Activated T-cell treated with anti-CD3 and anti-CD28 coated beads, Interleukin-2, amount 50 U/mL, for 24 hours (primary cell): Measurements from ENCODE around the gene PRRT1.

Experiments used
- DNase-seq: peaks from one replicate; pipeline ENCODE4 v3.0.0-alpha.2; 2020
- H3K27ac Mint-ChIP-seq: 2 replicates; pipeline ENCODE4 v1.8.0; 2020; ENCODE audit warnings: mild to moderate bottlenecking, mixed read lengths
- H3K27me3 Mint-ChIP-seq: 2 replicates; pipeline ENCODE4 v1.8.0; 2020; ENCODE audit warnings: mixed read lengths
- H3K36me3 Mint-ChIP-seq: 2 replicates; pipeline ENCODE4 v1.8.0; 2020; ENCODE audit warnings: low read depth, mixed read lengths
- H3K4me1 Mint-ChIP-seq: 2 replicates; pipeline ENCODE4 v1.8.0; 2020; ENCODE audit warnings: low read depth, mixed read lengths
- H3K4me3 Mint-ChIP-seq: 2 replicates; pipeline ENCODE4 v1.8.0; 2020; ENCODE audit warnings: mild to moderate bottlenecking, moderate library complexity, mixed read lengths
- H3K9me3 Mint-ChIP-seq: 2 replicates; pipeline ENCODE4 v1.8.0; 2020; ENCODE audit warnings: mixed read lengths

The PRRT1 gene

GRCh38 chr6:32182555-32182981 lies 30.8 kb upstream of the PRRT1 start:
- Mint-ChIP-seq H3K4me1 (peaks cover 74% of the 10 kb centered on the region), H3K9me3 (no peaks in the 10 kb centered on the region), H3K36me3 (peaks cover 87% of the 10 kb centered on the region), H3K4me3 (no peak overlapping the region), H3K27ac (peak overlapping the region; percentile 82), H3K27me3 (no peaks in the 10 kb centered on the region)
- DNase-seq: no peak

- Mint-ChIP-seq H3K27me3 (no peaks in the 10 kb centered on the region), H3K27ac (peak overlapping the region; percentile 82), H3K4me1 (peaks cover 74% of the 10 kb centered on the region), H3K36me3 (peaks cover 82% of the 10 kb centered on the region), H3K4me3 (no peak overlapping the region), H3K9me3 (no peaks in the 10 kb centered on the region)
- DNase-seq: no peak
Measured at GRCh38 chr6:32181915-32182529, 30.3 kb upstream of the PRRT1 start.

- Mint-ChIP-seq H3K4me3 (no peak overlapping the region), H3K4me1 (peaks cover 74% of the 10 kb centered on the region)
Measured at GRCh38 chr6:32181148-32181702, 29.5 kb upstream of the PRRT1 start.

GRCh38 chr6:32179766-32180405 lies 28.1 kb upstream of the PRRT1 start:
- DNase-seq: no peak
- H3K27ac Mint-ChIP-seq: peak overlapping the region; percentile 99
- H3K4me1 Mint-ChIP-seq: peaks cover 72% of the 10 kb centered on the region
- H3K36me3 Mint-ChIP-seq: peaks cover 64% of the 10 kb centered on the region
- peak overlapping the region; percentile 94 for H3K4me3 Mint-ChIP-seq
- H3K9me3 Mint-ChIP-seq: no peaks in the 10 kb centered on the region
- H3K27me3 Mint-ChIP-seq: no peaks in the 10 kb centered on the region

More at GRCh38 chr6:32181148-32181702, 29.5 kb upstream of the PRRT1 start:
- Mint-ChIP-seq H3K36me3 (peaks cover 74% of the 10 kb centered on the region), H3K27me3 (no peaks in the 10 kb centered on the region), H3K9me3 (no peaks in the 10 kb centered on the region), H3K27ac (peak overlapping the region; percentile 99)
- no peak for DNase-seq

- DNase-seq: no peak
- H3K4me1 Mint-ChIP-seq: peaks cover 78% of the 10 kb centered on the region
- peaks cover 56% of the 10 kb centered on the region for H3K36me3 Mint-ChIP-seq
- H3K27ac Mint-ChIP-seq: peak overlapping the region; percentile 99
- peak overlapping the region; percentile 94 for H3K4me3 Mint-ChIP-seq
- H3K9me3 Mint-ChIP-seq: no peaks in the 10 kb centered on the region
- H3K27me3 Mint-ChIP-seq: no peaks in the 10 kb centered on the region
Measured at GRCh38 chr6:32178547-32179440, 27.1 kb upstream of the PRRT1 start.

GRCh38 chr6:32177788-32178546 lies 26.2 kb upstream of the PRRT1 start, which contains the start of gene RNF5:
Gene RNF5 (plus strand): TSS chr6:32178405. CDS start chr6:32178512, 107 bp downstream.
- Mint-ChIP-seq H3K27ac (peak within 1 kb of the TSS; percentile 99), H3K9me3 (no peaks in the 10 kb centered on the region), H3K27me3 (no peaks in the 10 kb centered on the region), H3K36me3 (peaks cover 48% of the 10 kb centered on the region), H3K4me3 (peak within 1 kb of the TSS; percentile 94), H3K4me1 (peaks cover 78% of the 10 kb centered on the region)
- DNase-seq: peak; percentile 87

- Mint-ChIP-seq H3K27ac (peak overlapping the region; percentile 99), H3K36me3 (peaks cover 41% of the 10 kb centered on the region), H3K4me3 (peak overlapping the region; percentile 94), H3K27me3 (no peaks in the 10 kb centered on the region), H3K4me1 (peaks cover 76% of the 10 kb centered on the region), H3K9me3 (no peaks in the 10 kb centered on the region)
- no peak for DNase-seq
Measured at GRCh38 chr6:32177183-32177787, 25.5 kb upstream of the PRRT1 start.

GRCh38 chr6:32176476-32177182 lies 24.9 kb upstream of the PRRT1 start:
- no peak for DNase-seq
- H3K9me3 Mint-ChIP-seq: no peaks in the 10 kb centered on the region
- peaks cover 35% of the 10 kb centered on the region for H3K36me3 Mint-ChIP-seq
- H3K27me3 Mint-ChIP-seq: no peaks in the 10 kb centered on the region
- H3K27ac Mint-ChIP-seq: peak overlapping the region; percentile 99
- H3K4me3 Mint-ChIP-seq: peak overlapping the region; percentile 94
- H3K4me1 Mint-ChIP-seq: peaks cover 73% of the 10 kb centered on the region

GRCh38 chr6:32175711-32176475 lies 24.2 kb upstream of the PRRT1 start, which contains the start of gene AGPAT1:
Gene AGPAT1 (minus strand): TSS chr6:32176084. CDS start chr6:32171496, 4,588 bp downstream.
- H3K27ac Mint-ChIP-seq: peak within 1 kb of the TSS; percentile 99
- peak; percentile 99 for DNase-seq
- peaks cover 71% of the 10 kb centered on the region for H3K4me1 Mint-ChIP-seq
- peaks cover 31% of the 10 kb centered on the region for H3K36me3 Mint-ChIP-seq
- peak within 1 kb of the TSS; percentile 94 for H3K4me3 Mint-ChIP-seq
- no peaks in the 10 kb centered on the region for H3K27me3 Mint-ChIP-seq
- no peaks in the 10 kb centered on the region for H3K9me3 Mint-ChIP-seq

GRCh38 chr6:32175322-32175710 lies 23.6 kb upstream of the PRRT1 start:
- no peaks in the 10 kb centered on the region for H3K9me3 Mint-ChIP-seq
- H3K27me3 Mint-ChIP-seq: no peaks in the 10 kb centered on the region
- H3K36me3 Mint-ChIP-seq: peaks cover 31% of the 10 kb centered on the region
- peak overlapping the region; percentile 99 for H3K27ac Mint-ChIP-seq
- peak overlapping the region; percentile 94 for H3K4me3 Mint-ChIP-seq
- H3K4me1 Mint-ChIP-seq: peaks cover 65% of the 10 kb centered on the region
- DNase-seq: no peak

GRCh38 chr6:32174416-32174815 lies 22.7 kb upstream of the PRRT1 start:
- Mint-ChIP-seq H3K4me1 (peaks cover 56% of the 10 kb centered on the region), H3K27me3 (no peaks in the 10 kb centered on the region), H3K9me3 (no peaks in the 10 kb centered on the region), H3K4me3 (peak overlapping the region; percentile 94), H3K27ac (no peak overlapping the region), H3K36me3 (peaks cover 31% of the 10 kb centered on the region)
- DNase-seq: no peak

- Mint-ChIP-seq H3K27ac (peak overlapping the region; percentile 20), H3K4me3 (no peak overlapping the region), H3K9me3 (no peaks in the 10 kb centered on the region), H3K36me3 (peaks cover 31% of the 10 kb centered on the region), H3K27me3 (no peaks in the 10 kb centered on the region), H3K4me1 (peaks cover 47% of the 10 kb centered on the region)
- no peak for DNase-seq
Measured at GRCh38 chr6:32173051-32173727, 21.4 kb upstream of the PRRT1 start.
